ENCODE data around the gene RAB3C.

DNA sequence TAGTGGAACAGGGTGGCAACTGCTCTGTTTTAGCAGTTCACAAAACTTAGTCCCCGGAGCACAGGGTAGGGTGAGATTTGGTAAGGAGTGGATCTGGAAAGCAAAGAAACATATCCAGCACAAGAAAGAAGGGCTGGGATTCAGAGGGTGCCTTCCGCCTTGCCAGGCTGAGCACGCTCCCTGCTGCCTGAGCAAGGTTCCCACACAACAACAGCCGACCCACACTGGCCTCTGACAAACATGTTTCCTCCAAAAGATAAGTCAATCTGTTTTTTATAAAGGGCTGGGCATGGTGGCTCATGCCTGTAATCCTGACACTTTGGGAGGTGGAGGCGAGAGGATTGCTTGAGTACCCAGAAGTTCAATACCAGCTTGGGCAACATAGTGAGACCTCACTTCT lies 45.8 kb downstream of the RAB3C start:
- no peak for TF ChIP-seq POLR2A (IDR thresholded peaks at IDR 0.05)
- TF ChIP-seq, protein P1, sequence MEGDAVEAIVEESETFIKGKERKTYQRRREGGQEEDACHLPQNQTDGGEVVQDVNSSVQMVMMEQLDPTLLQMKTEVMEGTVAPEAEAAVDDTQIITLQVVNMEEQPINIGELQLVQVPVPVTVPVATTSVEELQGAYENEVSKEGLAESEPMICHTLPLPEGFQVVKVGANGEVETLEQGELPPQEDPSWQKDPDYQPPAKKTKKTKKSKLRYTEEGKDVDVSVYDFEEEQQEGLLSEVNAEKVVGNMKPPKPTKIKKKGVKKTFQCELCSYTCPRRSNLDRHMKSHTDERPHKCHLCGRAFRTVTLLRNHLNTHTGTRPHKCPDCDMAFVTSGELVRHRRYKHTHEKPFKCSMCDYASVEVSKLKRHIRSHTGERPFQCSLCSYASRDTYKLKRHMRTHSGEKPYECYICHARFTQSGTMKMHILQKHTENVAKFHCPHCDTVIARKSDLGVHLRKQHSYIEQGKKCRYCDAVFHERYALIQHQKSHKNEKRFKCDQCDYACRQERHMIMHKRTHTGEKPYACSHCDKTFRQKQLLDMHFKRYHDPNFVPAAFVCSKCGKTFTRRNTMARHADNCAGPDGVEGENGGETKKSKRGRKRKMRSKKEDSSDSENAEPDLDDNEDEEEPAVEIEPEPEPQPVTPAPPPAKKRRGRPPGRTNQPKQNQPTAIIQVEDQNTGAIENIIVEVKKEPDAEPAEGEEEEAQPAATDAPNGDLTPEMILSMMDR (IDR thresholded peaks at IDR 0.05) = no peak

Measured in Peyer's patch (tissue), 4 donors.